Bone marrow (tissue), 2 donors: ENCODE data around the gene RALGPS1.
A peak's percentile ranks its signal among the peaks of the same experiment; 100 is the strongest.

Experiments used
- DNase-seq, 2 donors: peaks; one replicate each; lab custom pipeline; 2025; lab: John Stamatoyannopoulos, UW

The RALGPS1 gene

DNA sequence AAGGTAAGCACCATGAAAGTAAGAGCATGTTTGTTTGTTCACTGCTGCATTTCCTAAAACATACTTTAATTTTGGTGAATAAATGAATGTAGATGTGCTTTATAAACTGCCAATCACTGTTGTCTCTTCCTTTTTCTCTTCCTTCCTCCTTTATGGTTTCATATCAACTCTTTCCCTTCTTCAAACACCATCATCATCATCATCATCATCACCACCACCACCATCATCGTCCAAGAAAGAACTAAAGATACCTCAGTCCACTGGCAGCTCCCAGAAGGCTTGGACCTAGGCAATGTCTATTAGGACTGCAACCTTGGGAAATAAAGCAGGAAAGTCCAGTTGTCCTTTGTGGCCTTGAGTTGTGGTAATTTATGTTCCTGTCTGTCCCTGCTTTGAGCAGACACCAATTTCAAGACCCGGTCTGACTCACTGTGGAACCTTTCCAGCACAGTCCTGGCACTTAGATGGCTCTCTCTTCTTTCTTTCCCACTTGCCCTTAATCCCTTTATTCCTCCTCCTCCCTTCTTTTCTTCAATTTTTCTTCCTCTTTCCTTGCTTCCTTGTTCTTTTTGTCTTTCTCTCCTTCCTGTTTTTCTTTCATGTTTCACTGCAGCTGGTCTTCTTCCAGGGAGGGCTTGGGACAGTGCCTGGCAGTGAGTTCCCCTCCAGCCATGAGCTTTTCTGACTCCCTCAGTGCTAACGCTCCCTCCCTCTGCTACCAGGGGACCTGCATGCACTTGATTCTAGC lies 108.5 kb downstream of the RALGPS1 start:
- no peak for DNase-seq

GRCh38 chr9:127025042-127025441 lies 110.5 kb downstream of the RALGPS1 start:
- no peak for DNase-seq

- no peak for DNase-seq
These were observed 113.1 kb downstream of the RALGPS1 start for GRCh38 chr9:127027694-127028093.

DNA sequence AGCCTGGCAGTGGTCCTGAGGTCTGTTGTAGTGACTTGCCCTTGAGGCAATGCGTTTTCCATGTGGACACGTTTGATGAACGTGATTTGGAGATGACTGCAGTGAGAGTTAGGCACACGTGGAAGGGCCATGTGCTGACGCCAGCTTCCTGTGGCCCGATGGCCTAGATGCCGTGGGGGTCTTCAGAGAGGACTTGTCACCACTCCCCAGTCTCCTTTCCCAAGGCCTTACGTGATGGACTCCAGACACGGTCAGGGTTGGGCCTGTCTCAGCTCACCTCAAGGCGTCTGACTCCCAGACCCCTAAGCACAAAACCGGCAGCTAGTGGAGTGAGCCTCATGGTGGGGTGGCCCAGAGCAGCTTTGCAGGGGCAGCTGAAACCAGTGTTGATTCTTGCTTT lies 115.0 kb downstream of the RALGPS1 start:
- DNase-seq: no peak

GRCh38 chr9:127030814-127031740 lies 116.5 kb downstream of the RALGPS1 start:
- no peak for DNase-seq

- DNase-seq: no peak
These were observed 117.7 kb downstream of the RALGPS1 start for GRCh38 chr9:127032256-127032655.

DNA sequence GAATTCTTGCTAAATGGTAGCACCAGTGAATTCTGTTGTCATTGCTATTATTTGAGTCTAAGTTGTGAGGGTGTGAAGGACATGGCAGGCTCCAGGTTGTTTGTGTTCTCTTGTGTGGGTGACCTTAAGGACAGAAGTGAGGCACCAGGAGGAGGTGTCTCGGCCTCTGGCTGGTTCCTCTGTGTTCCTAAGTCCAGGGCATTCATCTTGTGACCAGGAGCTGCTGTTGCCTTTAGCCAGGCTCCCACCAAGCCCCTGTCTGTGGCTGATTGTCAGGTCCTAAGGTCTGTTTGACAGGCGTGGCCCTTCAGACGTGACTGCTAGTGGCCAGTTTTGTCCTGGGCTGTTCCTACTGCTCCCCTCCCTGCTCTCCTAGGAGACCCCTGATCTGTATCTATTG lies 118.5 kb downstream of the RALGPS1 start:
- DNase-seq: no peak

- no peak for DNase-seq
These were observed 119.2 kb downstream of the RALGPS1 start for GRCh38 chr9:127033789-127034188.

- no peak for DNase-seq
These were observed 120.1 kb downstream of the RALGPS1 start for GRCh38 chr9:127034691-127035090.

GRCh38 chr9:127035423-127035822 lies 120.8 kb downstream of the RALGPS1 start:
- DNase-seq: no peak

DNA sequence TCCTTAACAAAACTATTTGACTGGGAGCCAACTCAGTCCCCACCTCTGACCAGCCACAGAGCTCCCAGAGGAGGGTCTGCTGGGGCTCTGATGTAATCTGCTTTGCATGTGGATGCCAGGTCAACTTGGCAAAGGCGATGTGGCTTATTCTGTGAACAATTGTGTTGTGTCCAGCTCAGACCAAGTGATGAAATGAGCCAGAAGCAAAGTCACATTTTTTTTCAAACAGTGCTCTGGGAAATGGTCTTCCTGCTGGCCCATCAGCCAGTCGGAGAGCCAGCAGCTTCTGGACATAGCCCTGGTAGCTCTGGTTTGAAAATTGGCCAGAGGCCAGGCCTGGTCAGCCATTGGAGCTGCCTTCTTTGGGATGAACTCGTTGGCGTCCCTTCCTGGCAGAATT lies 121.4 kb downstream of the RALGPS1 start:
- no peak for DNase-seq

- DNase-seq: no peak
These were observed 121.9 kb downstream of the RALGPS1 start for GRCh38 chr9:127036437-127036836.

- DNase-seq: no peak
These were observed 123.9 kb downstream of the RALGPS1 start for GRCh38 chr9:127038531-127038930.

GRCh38 chr9:127039492-127039891 lies 124.9 kb downstream of the RALGPS1 start:
- no peak for DNase-seq

GRCh38 chr9:127045148-127045547 lies 130.6 kb downstream of the RALGPS1 start:
- no peak for DNase-seq

- no peak for DNase-seq
These were observed 133.4 kb downstream of the RALGPS1 start for GRCh38 chr9:127047971-127048370.

- DNase-seq: peak; percentile 5 to 74
These were observed 134.5 kb downstream of the RALGPS1 start for GRCh38 chr9:127049044-127049443.

- no peak for DNase-seq
These were observed 135.0 kb downstream of the RALGPS1 start for GRCh38 chr9:127049581-127049980.

DNA sequence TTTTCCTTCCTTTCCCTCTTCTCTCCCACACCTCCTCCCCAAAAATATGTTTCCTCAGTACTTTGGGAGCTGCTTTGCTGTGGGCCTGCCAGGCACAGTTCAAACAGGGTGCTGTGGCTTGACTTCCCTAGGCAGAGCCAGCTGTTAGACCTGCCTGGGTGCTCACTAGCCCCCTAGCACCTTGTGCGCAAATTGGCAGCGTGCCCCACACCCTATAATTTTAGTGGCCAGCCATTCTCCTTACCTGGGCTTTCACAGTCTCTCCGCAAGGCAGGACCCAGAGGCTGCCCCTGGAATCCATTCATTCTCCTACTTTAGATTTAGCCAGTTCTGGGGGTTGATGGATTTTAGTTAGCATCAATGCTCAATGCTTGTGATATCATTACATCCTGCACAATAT lies 135.6 kb downstream of the RALGPS1 start:
- no peak for DNase-seq

GRCh38 chr9:127050591-127051001 lies 136.0 kb downstream of the RALGPS1 start:
- no peak for DNase-seq

DNA sequence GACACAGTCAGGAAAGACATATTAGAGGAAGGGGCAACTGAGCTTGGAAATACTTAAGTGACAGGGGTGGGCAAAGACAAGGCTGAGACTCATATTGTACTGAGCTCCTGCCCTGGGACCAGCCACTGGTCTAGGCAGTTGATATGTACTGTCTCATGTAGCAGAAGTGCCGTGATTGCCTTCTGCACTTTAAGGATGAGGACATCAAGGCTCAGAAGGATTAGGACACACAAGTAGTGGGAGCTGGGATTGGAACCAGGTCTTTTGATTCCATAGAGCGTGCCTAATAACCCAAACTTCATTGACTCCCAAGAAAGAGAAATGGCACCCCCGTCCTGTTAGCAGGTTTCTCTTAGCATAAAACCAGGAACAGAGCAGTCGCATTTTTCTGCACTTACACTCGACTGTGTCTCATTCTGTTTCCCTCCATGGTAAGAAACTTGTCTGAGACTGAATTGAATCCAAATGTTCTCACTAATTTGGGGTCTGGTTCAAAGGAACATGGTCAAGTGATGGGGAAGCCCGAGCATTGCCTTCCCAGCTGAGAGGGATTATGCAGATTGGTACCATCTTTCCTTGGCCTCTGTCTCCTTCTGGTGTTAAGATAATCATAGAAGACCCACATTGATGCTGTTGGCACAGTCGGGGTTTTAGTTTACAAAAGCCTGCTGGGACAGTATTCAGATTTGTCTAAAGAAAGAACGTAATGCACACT lies 137.5 kb downstream of the RALGPS1 start:
- no peak for DNase-seq

DNA sequence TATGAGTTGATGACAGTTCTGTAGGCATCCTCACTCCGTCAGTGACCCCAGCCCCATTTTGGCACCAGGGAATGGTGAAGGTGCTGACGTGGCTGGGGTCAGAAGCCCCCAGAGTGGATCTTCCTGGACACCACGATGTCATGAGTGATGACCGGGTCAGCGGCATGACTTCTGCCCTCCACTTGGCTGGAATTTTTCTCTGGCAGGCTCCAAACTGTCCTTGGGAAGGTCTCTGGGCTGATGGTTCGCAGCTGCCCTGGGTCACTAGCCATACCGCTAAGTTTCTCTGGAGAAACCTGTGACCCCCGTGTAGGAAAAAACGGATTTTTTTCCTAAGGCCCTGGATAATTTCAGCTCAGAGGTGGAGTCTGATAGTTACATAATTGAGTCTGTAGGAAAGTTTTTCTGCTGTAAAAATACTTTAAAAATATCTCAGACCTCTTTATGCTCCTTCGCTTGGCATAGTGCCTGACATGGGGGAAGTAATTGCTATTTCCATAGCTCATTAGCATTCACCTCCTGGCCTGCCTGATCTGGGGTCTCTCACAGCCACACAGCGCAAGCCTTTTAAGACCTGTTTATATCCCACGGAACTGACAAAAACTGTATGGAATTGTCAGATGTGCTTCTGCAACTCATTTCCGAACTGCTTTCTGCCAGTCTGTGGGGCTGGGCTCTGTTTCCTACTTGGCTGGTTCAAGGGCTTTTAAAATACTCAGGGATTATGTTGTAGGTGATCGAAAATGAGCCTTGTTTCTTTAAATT lies 138.7 kb downstream of the RALGPS1 start:
- DNase-seq: no peak
